Panc1 (cell line): ENCODE measurements around the gene INF2. TPM values are rescaled to one million over a fixed set of nuclear protein-coding genes. Genes with fewer than 3 reads are reported as not detected.

Source experiments
- ATAC-seq: fragments of 200-7000 bp; cut with Tn5 transposase; 2 replicates; pipeline ENCODE4 v1.9.1; 2020; ENCODE audit warnings: mild to moderate bottlenecking, moderate library complexity
- BruUV-seq: library from RNA; stranded (reverse); fragments of 400-500 nt; replicated peaks from 2 replicates; lab custom pipeline; 2021; lab: Mats Ljungman, UMichigan
- CTCF ChIA-PET: fragments of 300-600 bp; sonication (Branson Sonifier 250); formaldehyde crosslinking; loops from one replicate; lab custom pipeline; 2022; ENCODE audit warnings: antibody characterized with exemption; lab: Charles Lee
- POLR2A ChIA-PET: fragments of 300-600 bp; sonication (Branson Sonifier 250); formaldehyde crosslinking; loops from one replicate; lab custom pipeline; 2022; ENCODE audit warnings: antibody characterized with exemption; lab: Charles Lee
- DNase-seq: peaks from one replicate; pipeline ENCODE4 v3.0.0-alpha.2; 2010; ENCODE audit warnings: low read depth, low spot score
- H3K27ac ChIP-seq: 2 replicates; pipeline ENCODE4 v1.5.1; 2011; ENCODE audit warnings: mild to moderate bottlenecking, low read length, inconsistent platforms
- H3K27me3 ChIP-seq: fragments of 200-500 bp; sonication (Bioruptor generic); 2 replicates; pipeline ENCODE4 v1.6.0; 2014; ENCODE audit warnings: low read length, inconsistent platforms; ENCODE audit not compliant: control insufficient read depth, insufficient read depth
- H3K36me3 ChIP-seq: fragments of 200-500 bp; sonication (Bioruptor generic); 2 replicates; pipeline ENCODE4 v1.5.1; 2014; ENCODE audit warnings: inconsistent platforms, mild to moderate bottlenecking, low read length, moderate library complexity; ENCODE audit not compliant: control insufficient read depth, insufficient read depth
- H3K4me1 ChIP-seq: 2 replicates; pipeline ENCODE4 v1.5.1; 2011; ENCODE audit warnings: inconsistent platforms, mild to moderate bottlenecking, low read length, moderate library complexity; ENCODE audit not compliant: control insufficient read depth, insufficient read depth
- H3K4me3 ChIP-seq, 2 experiments: 2 replicates each; pipeline ENCODE4 v1.5.1; 2011 to 2012; ENCODE audit warnings: low read depth in 2 of 2, low read length in 2 of 2, mild to moderate bottlenecking in 2 of 2, inconsistent platforms in 1 of 2, moderate library complexity in 1 of 2
- H3K9me3 ChIP-seq: fragments of 200-500 bp; sonication (Bioruptor generic); 2 replicates; pipeline ENCODE4 v1.5.1; 2014; ENCODE audit warnings: low read depth, mild to moderate bottlenecking, inconsistent platforms, low read length, moderate library complexity; ENCODE audit not compliant: control insufficient read depth, insufficient read depth
- CTCF ChIP-seq: fragments of 450-650 bp; IDR thresholded peaks from 2 replicates; pipeline ENCODE4 v1.5.1; 2017; ENCODE audit warnings: mild to moderate bottlenecking
- POLR2AphosphoS5 ChIP-seq: IDR thresholded peaks from 2 replicates; pipeline ENCODE4 v1.6.1; 2012; ENCODE audit warnings: mild to moderate bottlenecking, low read depth, low read length, moderate library complexity
- REST ChIP-seq, 2 experiments: IDR thresholded peaks; 2 replicates each; pipeline ENCODE4 v1.6.1; 2011 to 2012; ENCODE audit warnings: low read depth in 2 of 2, control low read depth in 1 of 2, low read length in 1 of 2, mild to moderate bottlenecking in 1 of 2, moderate library complexity in 1 of 2; ENCODE audit not compliant: insufficient read depth in 1 of 2
- SIN3A ChIP-seq: IDR thresholded peaks from 2 replicates; pipeline ENCODE4 v1.6.1; 2012; ENCODE audit warnings: low read depth, mild to moderate bottlenecking, low read length, moderate library complexity, borderline replicate concordance; ENCODE audit not compliant: insufficient read depth
- TCF7L2 ChIP-seq: IDR thresholded peaks from 2 replicates; pipeline ENCODE4 v1.6.1; 2011; ENCODE audit warnings: mild to moderate bottlenecking, low read depth, low read length, inconsistent platforms
- in situ Hi-C: cut with HindIII; loops from 2 replicates; pipeline ENCODE4 v1.10.0; 2016; ENCODE audit warnings: low sequenced_read_pairs, low pct_unique_long_range_greater_than_20kb
- intact Hi-C: fragments of 100-400 bp; cut with micrococcal nuclease; formaldehyde crosslinking; loops from one replicate; pipeline ENCODE4 v1.10.0; 2022; ENCODE audit not compliant: unreplicated experiment
- total RNA-seq: library from RNA; stranded (reverse); gene quantifications from one replicate; pipeline ENCODE4 v1.2.1, GENCODE V29; 2021; ENCODE audit not compliant: unreplicated experiment

Gene INF2
- total RNA-seq, 1 experiment from 2014 or later = 195 TPM

- TF ChIP-seq SIN3A (no peak), REST (IDR thresholded peaks at IDR 0.05; ENCODE audit: insufficient read depth in 1 of 2, low read depth in 2 of 2, low read length in 1 of 2) (no peak), TCF7L2 (no peak), POLR2AphosphoS5 (no peak), CTCF (no peak)
- H3K9me3 ChIP-seq = peaks cover 3% of the 10 kb centered on the region; the same call in 1 of the 2 replicates
- peak overlapping the region; percentile 72 for H3K27ac ChIP-seq
- no peaks in the 10 kb centered on the region for H3K27me3 ChIP-seq
- POLR2A ChIA-PET = no interaction called here
- in situ Hi-C loops = no loop called here
- H3K4me1 ChIP-seq = peaks cover 4% of the 10 kb centered on the region
- no peaks in the 10 kb centered on the region for H3K36me3 ChIP-seq
- CTCF ChIA-PET = interaction anchor here (0.5 to 0.7 kb wide), 2 partner anchors 25 to 496 kb away, joined by 3 read pairs; no protein-coding TSS in a partner anchor
- ATAC-seq = peak; percentile 36
- H3K4me3 ChIP-seq = no peak overlapping the region
- no peak for DNase-seq
- intact Hi-C loops = loop anchor here (5.0 kb wide), 1 partner anchor 56 kb away; no protein-coding TSS in a partner anchor
- no TSS peak for BruUV-seq
Measured at GRCh38 chr14:104650981-104651875, 38.2 kb upstream of the INF2 start.

- intact Hi-C loops = loop anchor here (5.0 kb wide), 1 partner anchor 55 kb away; no protein-coding TSS in a partner anchor
- in situ Hi-C loops = no loop called here
- POLR2A ChIA-PET = interaction anchor here (0.8 kb wide), 1 partner anchor 46 kb away, joined by 3 read pairs; no protein-coding TSS in a partner anchor
Measured at GRCh38 chr14:104651876-104652260, 37.5 kb upstream of the INF2 start.

More at GRCh38 chr14:104651876-104652260, 37.5 kb upstream of the INF2 start:
- H3K9me3 ChIP-seq = peaks cover 3% of the 10 kb centered on the region; the same call in 1 of the 2 replicates
- no peak overlapping the region for H3K27ac ChIP-seq
- no peaks in the 10 kb centered on the region for H3K36me3 ChIP-seq
- H3K4me3 ChIP-seq = no peak overlapping the region
- H3K27me3 ChIP-seq = no peaks in the 10 kb centered on the region
- no TSS peak for BruUV-seq
- CTCF ChIA-PET = interaction anchor here (0.5 to 0.7 kb wide), 2 partner anchors 25 to 497 kb away, joined by 3 read pairs; no protein-coding TSS in a partner anchor
- ATAC-seq (no peak), DNase-seq (no peak)
- no peak for TF ChIP-seq REST (IDR thresholded peaks at IDR 0.05; ENCODE audit: insufficient read depth in 1 of 2, low read depth in 2 of 2, low read length in 1 of 2)
- TF ChIP-seq SIN3A = no peak
- TF ChIP-seq CTCF = no peak
- no peak for TF ChIP-seq POLR2AphosphoS5
- no peak for TF ChIP-seq TCF7L2
- peaks cover 4% of the 10 kb centered on the region for H3K4me1 ChIP-seq
